ENCODE results near the gene FBLN2. TPM values are rescaled to one million over a fixed set of nuclear protein-coding genes. Genes with fewer than 3 reads are reported as not detected.

The FBLN2 gene
- total RNA-seq, 2 donors from 2014 or later: 12.8 to 318 TPM

GRCh38 chr3:13509059-13509815 is 39.7 kb upstream of the FBLN2 start:
- Histone ChIP-seq H3K36me3 (no peaks in the 10 kb centered on the region), H3K4me1 (replicated peaks) (no peaks in the 10 kb centered on the region), H3K27ac (no peak overlapping the region), H3K9me3 (no peaks in the 10 kb centered on the region), H3K4me3 (no peak overlapping the region), H3K27me3 (replicated peaks; ENCODE audit: insufficient read depth) (no peaks in the 10 kb centered on the region)
- WGBS: 83% methylated on average over 15 of the region's 15 CpGs
- TF ChIP-seq POLR2AphosphoS5 (IDR thresholded peaks at IDR 0.05) (no peak), CTCF (IDR thresholded peaks at IDR 0.05) (no peak), POLR2A (IDR thresholded peaks at IDR 0.05) (no peak)
- no peak for DNase-seq (ENCODE audit: low spot score)
- intact Hi-C loops (cut with DNase I): no loop called here

- intact Hi-C loops (cut with DNase I): no loop called here
- Histone ChIP-seq H3K4me3 (no peak overlapping the region), H3K9me3 (no peaks in the 10 kb centered on the region), H3K27me3 (replicated peaks; ENCODE audit: insufficient read depth) (no peaks in the 10 kb centered on the region), H3K4me1 (replicated peaks) (no peaks in the 10 kb centered on the region), H3K27ac (no peak overlapping the region), H3K36me3 (no peaks in the 10 kb centered on the region)
- 90% methylated on average over 8 of the region's 8 CpGs for WGBS
- DNase-seq (ENCODE audit: low spot score): no peak
- no peak for TF ChIP-seq POLR2A (IDR thresholded peaks at IDR 0.05)
Observed at GRCh38 chr3:13509816-13510192, 39.1 kb upstream of the FBLN2 start.

- Histone ChIP-seq H3K27ac (no peak overlapping the region), H3K4me1 (replicated peaks) (no peaks in the 10 kb centered on the region), H3K4me3 (no peak overlapping the region), H3K36me3 (no peaks in the 10 kb centered on the region), H3K27me3 (replicated peaks; ENCODE audit: insufficient read depth) (no peaks in the 10 kb centered on the region), H3K9me3 (no peaks in the 10 kb centered on the region)
- intact Hi-C loops (cut with DNase I): no loop called here
- DNase-seq (ENCODE audit: low spot score): no peak
- WGBS: 91% methylated on average over 7 of the region's 7 CpGs
- no peak for TF ChIP-seq POLR2AphosphoS5 (IDR thresholded peaks at IDR 0.05)
- no peak for TF ChIP-seq CTCF (IDR thresholded peaks at IDR 0.05)
- no peak for TF ChIP-seq POLR2A (IDR thresholded peaks at IDR 0.05)
Observed at GRCh38 chr3:13512451-13512850, 36.5 kb upstream of the FBLN2 start.

DNA sequence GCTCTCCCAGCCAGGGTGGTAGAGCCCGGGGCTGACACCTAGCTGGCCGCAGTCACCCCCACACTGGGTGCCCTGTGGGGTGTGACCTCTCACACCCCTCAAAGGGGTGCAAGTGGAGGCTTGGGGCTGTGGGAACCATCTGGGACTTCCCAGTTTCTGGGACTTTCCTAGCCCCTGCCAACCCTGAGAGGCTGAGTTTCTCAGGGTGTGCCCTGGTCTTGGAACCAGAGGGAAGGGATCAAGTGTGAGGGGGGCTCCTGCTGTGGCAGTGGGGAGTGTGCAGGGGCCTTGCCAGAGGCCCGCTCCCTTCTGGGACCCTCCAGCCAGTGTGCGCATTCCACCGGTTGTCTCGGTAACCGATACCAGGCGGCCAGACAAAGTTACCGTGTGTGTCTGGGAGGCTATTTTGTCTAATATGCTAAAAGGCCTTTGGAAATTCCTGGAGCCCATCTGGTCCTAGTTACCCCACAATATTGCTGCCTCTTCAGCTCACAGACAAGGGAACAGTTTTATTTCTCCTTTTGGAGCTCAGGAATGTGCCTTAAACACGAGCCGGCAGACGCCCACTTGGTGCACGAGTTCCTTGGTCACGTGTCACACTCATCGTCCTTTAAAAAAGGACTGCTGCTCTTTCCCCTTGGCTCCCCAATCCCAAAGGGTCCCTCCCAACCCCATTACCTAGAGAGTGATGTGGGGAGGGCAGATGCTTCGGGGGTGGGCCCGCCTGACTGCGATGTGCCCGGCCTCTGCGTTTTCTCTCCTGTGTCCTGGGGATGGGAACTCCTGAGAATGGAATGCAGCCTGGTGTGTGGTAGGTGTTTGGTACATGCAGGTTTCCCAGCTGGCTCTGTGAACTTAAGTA is 35.6 kb upstream of the FBLN2 start:
- Histone ChIP-seq H3K4me1 (replicated peaks) (no peaks in the 10 kb centered on the region), H3K36me3 (no peaks in the 10 kb centered on the region), H3K9me3 (no peaks in the 10 kb centered on the region), H3K27ac (no peak overlapping the region), H3K4me3 (no peak overlapping the region), H3K27me3 (replicated peaks; ENCODE audit: insufficient read depth) (no peaks in the 10 kb centered on the region)
- no peak for DNase-seq (ENCODE audit: low spot score)
- no peak for TF ChIP-seq POLR2A (IDR thresholded peaks at IDR 0.05)
- TF ChIP-seq CTCF (IDR thresholded peaks at IDR 0.05): no peak
- no peak for TF ChIP-seq POLR2AphosphoS5 (IDR thresholded peaks at IDR 0.05)
- intact Hi-C loops (cut with DNase I): no loop called here
- 60% methylated on average over 20 of the region's 20 CpGs for WGBS

GRCh38 chr3:13513913-13514517 is 34.9 kb upstream of the FBLN2 start:
- WGBS: 77% methylated on average over 10 of the region's 10 CpGs
- no peak for TF ChIP-seq POLR2A (IDR thresholded peaks at IDR 0.05)
- TF ChIP-seq CTCF (IDR thresholded peaks at IDR 0.05): no peak
- no peak for TF ChIP-seq POLR2AphosphoS5 (IDR thresholded peaks at IDR 0.05)
- H3K4me1 ChIP-seq (replicated peaks): no peaks in the 10 kb centered on the region
- no peak overlapping the region for H3K4me3 ChIP-seq
- H3K9me3 ChIP-seq: no peaks in the 10 kb centered on the region
- no peak overlapping the region for H3K27ac ChIP-seq
- intact Hi-C loops (cut with DNase I): no loop called here
- DNase-seq (ENCODE audit: low spot score): no peak
- H3K36me3 ChIP-seq: no peaks in the 10 kb centered on the region
- no peaks in the 10 kb centered on the region for H3K27me3 ChIP-seq (replicated peaks; ENCODE audit: insufficient read depth)
